Neural progenitor cell (in vitro differentiated cells): ENCODE data around the gene MYCBP2. TPM values are rescaled to one million over a fixed set of nuclear protein-coding genes. Genes with fewer than 3 reads are reported as not detected.
"Not testable (repeated sequence)": the region's sequence is repeated elsewhere in the genome, so short reads cannot be mapped to it uniquely, and the experiment has no call there.

Experiments used
- DNase-seq: peaks from one replicate; pipeline ENCODE4 v3.0.0-alpha.2; 2016; ENCODE audit warnings: low spot score
- H2AFZ ChIP-seq: fragments of 200-600 bp; sonication (generic); replicated peaks from 2 replicates; pipeline ENCODE4 v1.6.1; 2016; ENCODE audit warnings: antibody characterized with exemption
- H3F3A ChIP-seq: fragments of 200-600 bp; sonication (generic); 2 replicates; pipeline ENCODE4 v1.6.1; 2016; ENCODE audit warnings: antibody characterized with exemption, low read depth
- H3K27ac ChIP-seq: fragments of 200-600 bp; sonication (generic); 2 replicates; pipeline ENCODE4 v1.5.1; 2016; ENCODE audit warnings: mild to moderate bottlenecking
- H3K27me3 ChIP-seq: fragments of 200-600 bp; sonication (generic); 2 replicates; pipeline ENCODE4 v1.6.1; 2016; ENCODE audit warnings: mild to moderate bottlenecking, moderate library complexity
- H3K36me3 ChIP-seq: fragments of 200-600 bp; sonication (generic); 2 replicates; pipeline ENCODE4 v1.5.1; 2016
- H3K4me1 ChIP-seq: fragments of 200-600 bp; sonication (generic); 2 replicates; pipeline ENCODE4 v1.6.1; 2016; ENCODE audit warnings: mixed run types
- H3K4me2 ChIP-seq: fragments of 200-600 bp; sonication (generic); 2 replicates; pipeline ENCODE4 v1.6.1; 2016
- H3K4me3 ChIP-seq: fragments of 200-600 bp; sonication (generic); 2 replicates; pipeline ENCODE4 v1.5.1; 2016
- H3K79me2 ChIP-seq: fragments of 200-600 bp; sonication (generic); 2 replicates; pipeline ENCODE4 v1.6.1; 2016; ENCODE audit warnings: low read depth
- H3K9ac ChIP-seq: fragments of 200-600 bp; sonication (generic); 2 replicates; pipeline ENCODE4 v1.6.1; 2016
- H3K9me3 ChIP-seq: fragments of 200-600 bp; sonication (generic); 2 replicates; pipeline ENCODE4 v1.5.1; 2016; ENCODE audit warnings: low read depth
- H4K20me1 ChIP-seq: fragments of 200-600 bp; sonication (generic); 2 replicates; pipeline ENCODE4 v1.6.1; 2016; ENCODE audit warnings: low read depth
- H3K27ac Mint-ChIP-seq: 3 replicates; pipeline ENCODE4 v1.8.0; 2021; ENCODE audit warnings: mixed read lengths
- H3K27me3 Mint-ChIP-seq: 2 replicates; pipeline ENCODE4 v1.8.0; 2022; ENCODE audit warnings: low read depth, mild to moderate bottlenecking, inconsistent platforms, moderate library complexity, mixed read lengths; ENCODE audit not compliant: insufficient read depth
- H3K36me3 Mint-ChIP-seq: 3 replicates; pipeline ENCODE4 v1.8.0; 2021; ENCODE audit warnings: mixed read lengths
- H3K4me1 Mint-ChIP-seq: 3 replicates; pipeline ENCODE4 v1.8.0; 2021; ENCODE audit warnings: mixed read lengths
- H3K4me3 Mint-ChIP-seq: 3 replicates; pipeline ENCODE4 v1.8.0; 2021; ENCODE audit warnings: mild to moderate bottlenecking, moderate library complexity, mixed read lengths
- H3K9me3 Mint-ChIP-seq: 3 replicates; pipeline ENCODE4 v1.8.0; 2020; ENCODE audit warnings: mixed read lengths
- EZH2 ChIP-seq: fragments of 200-600 bp; sonication (generic); IDR thresholded peaks from 2 replicates; pipeline ENCODE4 v1.6.1; 2017; ENCODE audit warnings: antibody characterized with exemption, mild to moderate bottlenecking, moderate library complexity
- EZH2phosphoT487 ChIP-seq: fragments of 200-600 bp; sonication (generic); IDR thresholded peaks from 2 replicates; pipeline ENCODE4 v1.6.1; 2017; ENCODE audit warnings: antibody characterized with exemption
- total RNA-seq: library from RNA; depleted of rRNA; stranded (reverse); fragments of >200 nt; gene quantifications from 2 replicates; pipeline ENCODE4 v1.2.3, GENCODE V29; 2015; ENCODE audit warnings: low replicate concordance
- TF ChIP-seq, protein P1 (sequence below): fragments of 200-600 bp; sonication (generic); IDR thresholded peaks from 2 replicates; pipeline ENCODE4 v1.5.1; 2017; ENCODE audit warnings: antibody characterized with exemption, mild to moderate bottlenecking

Gene MYCBP2
- total RNA-seq, 1 donor from 2014 or later: 37.8 TPM

DNA sequence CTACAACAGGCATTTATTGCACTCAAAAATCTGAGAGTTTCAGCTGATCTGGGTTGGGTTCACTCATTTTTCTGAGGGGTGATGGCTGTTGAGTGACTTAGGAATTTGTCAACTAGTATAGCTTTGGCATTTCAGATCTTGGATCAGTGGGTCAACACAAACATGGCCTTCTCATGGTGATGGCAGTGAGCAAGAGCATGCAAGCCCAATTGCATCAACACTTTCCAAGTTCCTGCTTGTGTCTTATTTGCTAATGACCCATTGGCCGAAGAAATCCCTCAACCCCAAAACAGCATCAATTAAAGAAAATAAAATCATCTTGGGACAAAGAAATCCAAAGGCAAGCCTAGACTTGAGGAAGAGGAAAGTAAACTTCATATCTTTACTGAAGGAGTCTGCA lies 23.9 kb upstream of the MYCBP2 start:
- no peak overlapping the region for H3K4me3 Mint-ChIP-seq
- H3K27ac Mint-ChIP-seq: no peak overlapping the region
- H3K36me3 Mint-ChIP-seq: no peaks in the 10 kb centered on the region
- TF ChIP-seq, protein P1, sequence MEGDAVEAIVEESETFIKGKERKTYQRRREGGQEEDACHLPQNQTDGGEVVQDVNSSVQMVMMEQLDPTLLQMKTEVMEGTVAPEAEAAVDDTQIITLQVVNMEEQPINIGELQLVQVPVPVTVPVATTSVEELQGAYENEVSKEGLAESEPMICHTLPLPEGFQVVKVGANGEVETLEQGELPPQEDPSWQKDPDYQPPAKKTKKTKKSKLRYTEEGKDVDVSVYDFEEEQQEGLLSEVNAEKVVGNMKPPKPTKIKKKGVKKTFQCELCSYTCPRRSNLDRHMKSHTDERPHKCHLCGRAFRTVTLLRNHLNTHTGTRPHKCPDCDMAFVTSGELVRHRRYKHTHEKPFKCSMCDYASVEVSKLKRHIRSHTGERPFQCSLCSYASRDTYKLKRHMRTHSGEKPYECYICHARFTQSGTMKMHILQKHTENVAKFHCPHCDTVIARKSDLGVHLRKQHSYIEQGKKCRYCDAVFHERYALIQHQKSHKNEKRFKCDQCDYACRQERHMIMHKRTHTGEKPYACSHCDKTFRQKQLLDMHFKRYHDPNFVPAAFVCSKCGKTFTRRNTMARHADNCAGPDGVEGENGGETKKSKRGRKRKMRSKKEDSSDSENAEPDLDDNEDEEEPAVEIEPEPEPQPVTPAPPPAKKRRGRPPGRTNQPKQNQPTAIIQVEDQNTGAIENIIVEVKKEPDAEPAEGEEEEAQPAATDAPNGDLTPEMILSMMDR: no peak
- TF ChIP-seq EZH2phosphoT487 (no peak), EZH2 (no peak)
- Histone ChIP-seq H2AFZ (no peak overlapping the region), H3K36me3 (no peaks in the 10 kb centered on the region), H4K20me1 (no peaks in the 10 kb centered on the region), H3F3A (no peaks in the 10 kb centered on the region), H3K27ac (no peak overlapping the region), H3K9ac (no peak overlapping the region), H3K79me2 (no peaks in the 10 kb centered on the region), H3K4me1 (no peaks in the 10 kb centered on the region), H3K4me2 (no peak overlapping the region), H3K27me3 (no peaks in the 10 kb centered on the region), H3K9me3 (no peaks in the 10 kb centered on the region), H3K4me3 (no peak overlapping the region)
- no peaks in the 10 kb centered on the region for H3K27me3 Mint-ChIP-seq
- H3K9me3 Mint-ChIP-seq: no peaks in the 10 kb centered on the region
- H3K4me1 Mint-ChIP-seq: no peaks in the 10 kb centered on the region
- no peak for DNase-seq

DNA sequence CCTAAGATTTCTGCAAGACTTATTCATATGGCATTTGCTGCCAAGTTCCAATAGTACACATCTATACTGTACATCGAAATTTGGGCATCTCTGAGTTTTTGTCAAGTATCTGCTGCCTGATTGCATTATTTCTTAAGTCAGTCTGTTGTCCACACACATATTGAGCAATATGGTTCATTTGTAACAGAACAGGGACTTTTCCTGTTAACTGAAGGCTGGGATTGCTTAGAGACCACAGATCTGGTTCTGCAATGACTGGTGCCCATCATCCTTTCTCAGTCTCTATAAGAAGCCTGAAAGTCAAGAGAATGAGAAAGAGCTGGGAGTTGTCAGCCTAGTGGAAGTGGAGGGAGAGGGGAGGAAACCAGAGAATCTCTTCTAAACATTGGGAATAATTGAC lies 22.5 kb upstream of the MYCBP2 start:
- H3K9ac ChIP-seq: no peak overlapping the region
- no peaks in the 10 kb centered on the region for H3K36me3 ChIP-seq
- Mint-ChIP-seq H3K4me1 (no peaks in the 10 kb centered on the region), H3K27ac (no peak overlapping the region), H3K27me3 (no peaks in the 10 kb centered on the region), H3K36me3 (no peaks in the 10 kb centered on the region), H3K4me3 (no peak overlapping the region), H3K9me3 (no peaks in the 10 kb centered on the region)
- no peak overlapping the region for H2AFZ ChIP-seq
- H3K4me2 ChIP-seq: no peak overlapping the region
- no peaks in the 10 kb centered on the region for H3K27me3 ChIP-seq
- H3K4me3 ChIP-seq: no peak overlapping the region
- no peaks in the 10 kb centered on the region for H4K20me1 ChIP-seq
- no peak overlapping the region for H3K27ac ChIP-seq
- no peaks in the 10 kb centered on the region for H3F3A ChIP-seq
- H3K4me1 ChIP-seq: no peaks in the 10 kb centered on the region
- TF ChIP-seq EZH2 (no peak), EZH2phosphoT487 (no peak)
- TF ChIP-seq, protein P1: no peak
- no peak for DNase-seq
- no peaks in the 10 kb centered on the region for H3K9me3 ChIP-seq
- no peaks in the 10 kb centered on the region for H3K79me2 ChIP-seq

DNA sequence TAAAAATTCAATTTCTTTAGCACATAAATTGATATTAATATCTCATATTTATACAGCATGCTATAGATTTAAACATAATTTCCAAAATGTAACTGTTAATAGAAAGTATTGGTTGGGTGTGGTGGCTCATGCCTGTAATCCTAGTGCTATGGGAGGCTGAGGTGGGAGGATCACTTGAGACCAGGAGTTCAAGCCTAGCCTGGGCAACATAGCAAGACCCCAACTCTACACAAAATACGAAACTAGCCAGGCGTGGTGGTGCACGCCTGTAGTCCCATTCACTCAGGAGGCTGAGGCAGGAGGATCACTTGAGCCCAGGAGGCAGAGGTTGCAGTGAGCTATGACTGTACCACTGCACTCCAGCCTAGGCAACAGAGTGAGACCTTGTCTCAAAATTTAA lies 20.5 kb upstream of the MYCBP2 start:
- not testable (repeated sequence) for H4K20me1 ChIP-seq, H3K9ac ChIP-seq, H3K4me1 ChIP-seq, H3K79me2 ChIP-seq, H3K27ac ChIP-seq, H3K4me3 Mint-ChIP-seq, H3K9me3 ChIP-seq, H3K4me3 ChIP-seq, H3K36me3 Mint-ChIP-seq, H3K9me3 Mint-ChIP-seq, H3K4me2 ChIP-seq, H3K27ac Mint-ChIP-seq, DNase-seq, H3K4me1 Mint-ChIP-seq, H3K27me3 Mint-ChIP-seq, H3F3A ChIP-seq, H2AFZ ChIP-seq, H3K27me3 ChIP-seq, H3K36me3 ChIP-seq

DNA sequence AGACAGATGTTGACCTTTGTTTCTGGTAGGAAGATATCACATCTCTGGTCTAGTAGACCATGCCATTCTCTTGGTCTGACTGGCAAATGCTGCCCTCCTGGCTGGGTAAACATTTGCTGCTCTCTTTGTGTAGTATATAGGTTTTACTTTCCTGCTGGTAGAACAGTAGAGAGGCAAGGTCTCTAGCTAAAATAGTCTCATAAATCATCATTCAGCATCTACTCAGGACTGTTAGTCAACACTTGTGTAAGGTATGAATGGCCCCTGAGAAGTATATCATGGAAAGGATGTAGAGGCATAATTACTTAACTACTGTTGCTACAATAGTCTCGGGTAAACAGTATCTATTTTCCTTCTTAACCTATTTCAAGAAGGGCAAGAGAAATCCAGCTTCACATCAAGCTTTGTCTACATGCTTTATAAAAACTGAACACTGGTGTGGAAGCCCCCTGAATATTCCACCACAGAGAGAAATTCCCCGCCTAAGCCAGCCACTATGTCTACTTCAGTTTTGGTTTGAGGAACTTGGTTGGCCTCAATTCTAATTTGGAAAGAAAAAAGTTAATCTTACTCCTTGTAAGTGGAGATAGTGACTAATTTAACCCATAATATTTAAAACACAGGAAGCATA lies 18.4 kb upstream of the MYCBP2 start:
- Histone ChIP-seq H3K9me3 (no peaks in the 10 kb centered on the region), H3K79me2 (no peaks in the 10 kb centered on the region), H3K27ac (no peak overlapping the region), H3K36me3 (no peaks in the 10 kb centered on the region), H2AFZ (no peak overlapping the region), H3K4me3 (no peak overlapping the region), H3K27me3 (no peaks in the 10 kb centered on the region), H3K4me1 (no peaks in the 10 kb centered on the region), H3F3A (no peaks in the 10 kb centered on the region), H3K4me2 (no peak overlapping the region), H3K9ac (no peak overlapping the region), H4K20me1 (no peaks in the 10 kb centered on the region)
- H3K4me3 Mint-ChIP-seq: no peak overlapping the region
- peaks cover 3% of the 10 kb centered on the region for H3K9me3 Mint-ChIP-seq
- peaks cover 2% of the 10 kb centered on the region for H3K27me3 Mint-ChIP-seq
- no peak for DNase-seq
- H3K36me3 Mint-ChIP-seq: no peaks in the 10 kb centered on the region
- H3K27ac Mint-ChIP-seq: no peak overlapping the region
- no peaks in the 10 kb centered on the region for H3K4me1 Mint-ChIP-seq
- TF ChIP-seq EZH2: no peak
- no peak for TF ChIP-seq EZH2phosphoT487
- TF ChIP-seq, protein P1: no peak
